ENCODE measurements around the gene ECPAS.

ECPAS gene

DNA sequence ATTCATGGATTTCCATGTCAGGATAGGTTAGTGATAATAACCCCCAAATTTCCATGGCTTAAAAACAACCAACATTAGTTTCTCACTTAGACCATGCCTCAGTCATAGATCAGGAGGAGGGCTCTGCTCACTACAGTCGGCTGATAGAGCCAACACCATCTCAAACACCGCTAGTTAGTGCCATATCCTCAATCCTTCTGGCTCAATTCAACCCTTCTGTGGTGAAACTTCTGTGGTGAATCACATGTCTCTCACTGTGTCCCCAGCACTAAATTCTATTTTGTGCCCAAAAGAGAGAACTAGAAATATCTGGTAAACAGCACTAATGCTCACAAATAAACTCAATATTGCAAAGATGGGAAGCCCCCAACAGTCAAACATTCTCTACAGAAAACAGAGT lies 21.1 kb downstream of the ECPAS start:
- no peak for TF ChIP-seq ZNF565 (CRISPR knock-in tag; conservative IDR thresholded peaks at IDR 0.05; ENCODE audit: low read depth)
- no peak for TF ChIP-seq OSR1 (CRISPR knock-in tag; IDR thresholded peaks at IDR 0.05)
- no peak for TF ChIP-seq ESRRG (CRISPR knock-in tag; IDR thresholded peaks at IDR 0.05)
- no peak for TF ChIP-seq ISL1 (CRISPR knock-in tag; IDR thresholded peaks at IDR 0.05)
- TF ChIP-seq ZNF8 (CRISPR knock-in tag; IDR thresholded peaks at IDR 0.05) = no peak
- TF ChIP-seq SNAI2 (CRISPR knock-in tag; IDR thresholded peaks at IDR 0.05) = no peak
- ATAC-seq = no peak

DNA sequence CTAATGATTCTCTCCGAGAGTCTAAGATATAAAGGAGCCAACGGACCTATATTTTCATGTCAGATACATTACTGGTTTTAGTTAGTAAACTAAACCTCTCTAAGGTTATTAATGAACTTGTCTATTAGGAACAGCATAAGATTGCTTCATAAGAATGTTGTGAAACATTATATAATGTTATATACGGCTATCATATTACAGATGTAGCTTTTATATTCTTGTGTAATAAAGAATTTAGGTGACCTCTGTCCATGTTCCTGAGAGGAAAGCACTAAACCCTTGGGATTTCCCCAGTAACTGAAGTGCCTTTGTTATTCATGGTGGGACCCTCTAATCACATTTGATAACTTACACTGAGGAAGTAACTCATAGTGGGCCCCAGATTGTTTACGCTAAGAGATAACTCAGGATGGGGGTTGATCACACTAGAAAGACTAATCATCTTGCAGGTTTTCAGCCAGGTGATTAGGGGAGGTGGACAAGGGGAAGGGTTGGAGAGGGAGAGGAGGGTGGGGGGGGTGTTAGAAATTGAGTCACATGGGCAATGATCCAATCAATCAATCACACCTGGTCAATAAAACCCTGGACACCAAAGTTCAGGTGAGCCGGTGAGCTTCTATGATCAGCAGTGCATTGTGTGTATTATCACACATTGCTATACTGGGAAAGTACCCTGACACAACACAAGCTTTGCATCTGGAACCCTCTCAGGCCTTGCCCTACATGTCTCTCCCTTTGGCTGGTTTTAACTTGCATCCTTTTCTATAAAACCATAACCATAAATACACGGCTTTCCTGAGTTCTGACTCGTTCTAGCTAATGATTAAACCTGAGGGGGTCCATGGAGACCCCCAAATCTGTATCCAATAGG lies 25.8 kb downstream of the ECPAS start:
- TF ChIP-seq, protein P1, sequence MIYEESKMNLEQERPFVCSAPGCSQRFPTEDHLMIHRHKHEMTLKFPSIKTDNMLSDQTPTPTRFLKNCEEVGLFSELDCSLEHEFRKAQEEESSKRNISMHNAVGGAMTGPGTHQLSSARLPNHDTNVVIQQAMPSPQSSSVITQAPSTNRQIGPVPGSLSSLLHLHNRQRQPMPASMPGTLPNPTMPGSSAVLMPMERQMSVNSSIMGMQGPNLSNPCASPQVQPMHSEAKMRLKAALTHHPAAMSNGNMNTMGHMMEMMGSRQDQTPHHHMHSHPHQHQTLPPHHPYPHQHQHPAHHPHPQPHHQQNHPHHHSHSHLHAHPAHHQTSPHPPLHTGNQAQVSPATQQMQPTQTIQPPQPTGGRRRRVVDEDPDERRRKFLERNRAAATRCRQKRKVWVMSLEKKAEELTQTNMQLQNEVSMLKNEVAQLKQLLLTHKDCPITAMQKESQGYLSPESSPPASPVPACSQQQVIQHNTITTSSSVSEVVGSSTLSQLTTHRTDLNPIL (CRISPR knock-in tag; IDR thresholded peaks at IDR 0.05; ENCODE audit: low read depth) = no peak
- TF ChIP-seq, protein P2, sequence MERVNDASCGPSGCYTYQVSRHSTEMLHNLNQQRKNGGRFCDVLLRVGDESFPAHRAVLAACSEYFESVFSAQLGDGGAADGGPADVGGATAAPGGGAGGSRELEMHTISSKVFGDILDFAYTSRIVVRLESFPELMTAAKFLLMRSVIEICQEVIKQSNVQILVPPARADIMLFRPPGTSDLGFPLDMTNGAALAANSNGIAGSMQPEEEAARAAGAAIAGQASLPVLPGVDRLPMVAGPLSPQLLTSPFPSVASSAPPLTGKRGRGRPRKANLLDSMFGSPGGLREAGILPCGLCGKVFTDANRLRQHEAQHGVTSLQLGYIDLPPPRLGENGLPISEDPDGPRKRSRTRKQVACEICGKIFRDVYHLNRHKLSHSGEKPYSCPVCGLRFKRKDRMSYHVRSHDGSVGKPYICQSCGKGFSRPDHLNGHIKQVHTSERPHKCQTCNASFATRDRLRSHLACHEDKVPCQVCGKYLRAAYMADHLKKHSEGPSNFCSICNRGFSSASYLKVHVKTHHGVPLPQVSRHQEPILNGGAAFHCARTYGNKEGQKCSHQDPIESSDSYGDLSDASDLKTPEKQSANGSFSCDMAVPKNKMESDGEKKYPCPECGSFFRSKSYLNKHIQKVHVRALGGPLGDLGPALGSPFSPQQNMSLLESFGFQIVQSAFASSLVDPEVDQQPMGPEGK (CRISPR knock-in tag; IDR thresholded peaks at IDR 0.05; ENCODE audit: borderline replicate concordance) = no peak
- TF ChIP-seq RARB (CRISPR knock-in tag; IDR thresholded peaks at IDR 0.05) (no peak), SNAI2 (CRISPR knock-in tag; IDR thresholded peaks at IDR 0.05) (no peak), CSDC2 (CRISPR knock-in tag; IDR thresholded peaks at IDR 0.05) (no peak), TOX (CRISPR knock-in tag; IDR thresholded peaks at IDR 0.05; ENCODE audit: borderline replicate concordance) (no peak), ZNF565 (CRISPR knock-in tag; conservative IDR thresholded peaks at IDR 0.05; ENCODE audit: low read depth) (no peak), BACH2 (CRISPR knock-in tag; IDR thresholded peaks at IDR 0.05; ENCODE audit: borderline replicate concordance) (no peak), ZFP3 (CRISPR knock-in tag; IDR thresholded peaks at IDR 0.05) (no peak), ZC3H10 (CRISPR knock-in tag; IDR thresholded peaks at IDR 0.05) (no peak), ESRRG (CRISPR knock-in tag; IDR thresholded peaks at IDR 0.05) (no peak), GLIS3 (CRISPR knock-in tag; IDR thresholded peaks at IDR 0.05) (no peak), ISL1 (CRISPR knock-in tag; IDR thresholded peaks at IDR 0.05) (no peak), ZNF8 (CRISPR knock-in tag; IDR thresholded peaks at IDR 0.05) (no peak)
- TF ChIP-seq, protein P3, sequence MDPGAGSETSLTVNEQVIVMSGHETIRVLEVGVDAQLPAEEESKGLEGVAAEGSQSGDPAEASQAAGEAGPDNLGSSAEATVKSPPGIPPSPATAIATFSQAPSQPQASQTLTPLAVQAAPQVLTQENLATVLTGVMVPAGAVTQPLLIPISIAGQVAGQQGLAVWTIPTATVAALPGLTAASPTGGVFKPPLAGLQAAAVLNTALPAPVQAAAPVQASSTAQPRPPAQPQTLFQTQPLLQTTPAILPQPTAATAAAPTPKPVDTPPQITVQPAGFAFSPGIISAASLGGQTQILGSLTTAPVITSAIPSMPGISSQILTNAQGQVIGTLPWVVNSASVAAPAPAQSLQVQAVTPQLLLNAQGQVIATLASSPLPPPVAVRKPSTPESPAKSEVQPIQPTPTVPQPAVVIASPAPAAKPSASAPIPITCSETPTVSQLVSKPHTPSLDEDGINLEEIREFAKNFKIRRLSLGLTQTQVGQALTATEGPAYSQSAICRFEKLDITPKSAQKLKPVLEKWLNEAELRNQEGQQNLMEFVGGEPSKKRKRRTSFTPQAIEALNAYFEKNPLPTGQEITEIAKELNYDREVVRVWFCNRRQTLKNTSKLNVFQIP (CRISPR knock-in tag; IDR thresholded peaks at IDR 0.05; ENCODE audit: borderline replicate concordance, low read depth) = no peak
- TF ChIP-seq, protein P4, sequence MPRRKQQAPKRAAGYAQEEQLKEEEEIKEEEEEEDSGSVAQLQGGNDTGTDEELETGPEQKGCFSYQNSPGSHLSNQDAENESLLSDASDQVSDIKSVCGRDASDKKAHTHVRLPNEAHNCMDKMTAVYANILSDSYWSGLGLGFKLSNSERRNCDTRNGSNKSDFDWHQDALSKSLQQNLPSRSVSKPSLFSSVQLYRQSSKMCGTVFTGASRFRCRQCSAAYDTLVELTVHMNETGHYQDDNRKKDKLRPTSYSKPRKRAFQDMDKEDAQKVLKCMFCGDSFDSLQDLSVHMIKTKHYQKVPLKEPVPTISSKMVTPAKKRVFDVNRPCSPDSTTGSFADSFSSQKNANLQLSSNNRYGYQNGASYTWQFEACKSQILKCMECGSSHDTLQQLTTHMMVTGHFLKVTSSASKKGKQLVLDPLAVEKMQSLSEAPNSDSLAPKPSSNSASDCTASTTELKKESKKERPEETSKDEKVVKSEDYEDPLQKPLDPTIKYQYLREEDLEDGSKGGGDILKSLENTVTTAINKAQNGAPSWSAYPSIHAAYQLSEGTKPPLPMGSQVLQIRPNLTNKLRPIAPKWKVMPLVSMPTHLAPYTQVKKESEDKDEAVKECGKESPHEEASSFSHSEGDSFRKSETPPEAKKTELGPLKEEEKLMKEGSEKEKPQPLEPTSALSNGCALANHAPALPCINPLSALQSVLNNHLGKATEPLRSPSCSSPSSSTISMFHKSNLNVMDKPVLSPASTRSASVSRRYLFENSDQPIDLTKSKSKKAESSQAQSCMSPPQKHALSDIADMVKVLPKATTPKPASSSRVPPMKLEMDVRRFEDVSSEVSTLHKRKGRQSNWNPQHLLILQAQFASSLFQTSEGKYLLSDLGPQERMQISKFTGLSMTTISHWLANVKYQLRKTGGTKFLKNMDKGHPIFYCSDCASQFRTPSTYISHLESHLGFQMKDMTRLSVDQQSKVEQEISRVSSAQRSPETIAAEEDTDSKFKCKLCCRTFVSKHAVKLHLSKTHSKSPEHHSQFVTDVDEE (CRISPR knock-in tag; IDR thresholded peaks at IDR 0.05) = no peak
- ATAC-seq = no peak

DNA sequence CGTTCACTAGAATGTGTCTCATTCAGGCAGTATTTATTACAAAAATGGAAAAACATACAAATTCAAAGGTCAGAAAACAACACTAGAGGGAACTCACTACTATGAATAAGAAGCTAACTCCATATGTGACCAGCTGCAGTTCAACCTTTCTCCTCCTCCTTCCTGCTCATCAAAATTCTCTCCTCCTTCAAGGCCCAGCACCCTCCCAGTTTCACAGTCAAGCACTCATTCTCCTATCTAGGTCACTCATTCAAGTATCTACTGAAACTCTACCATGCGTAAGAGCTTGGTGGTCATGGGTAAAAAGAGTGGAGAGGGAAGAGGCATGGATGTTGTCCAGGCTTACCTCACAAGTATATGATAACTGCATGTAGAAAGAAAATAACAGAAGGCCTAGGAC lies 27.7 kb downstream of the ECPAS start:
- TF ChIP-seq PPARA (CRISPR knock-in tag; IDR thresholded peaks at IDR 0.05; ENCODE audit: borderline replicate concordance) = no peak
- TF ChIP-seq, protein P5, sequence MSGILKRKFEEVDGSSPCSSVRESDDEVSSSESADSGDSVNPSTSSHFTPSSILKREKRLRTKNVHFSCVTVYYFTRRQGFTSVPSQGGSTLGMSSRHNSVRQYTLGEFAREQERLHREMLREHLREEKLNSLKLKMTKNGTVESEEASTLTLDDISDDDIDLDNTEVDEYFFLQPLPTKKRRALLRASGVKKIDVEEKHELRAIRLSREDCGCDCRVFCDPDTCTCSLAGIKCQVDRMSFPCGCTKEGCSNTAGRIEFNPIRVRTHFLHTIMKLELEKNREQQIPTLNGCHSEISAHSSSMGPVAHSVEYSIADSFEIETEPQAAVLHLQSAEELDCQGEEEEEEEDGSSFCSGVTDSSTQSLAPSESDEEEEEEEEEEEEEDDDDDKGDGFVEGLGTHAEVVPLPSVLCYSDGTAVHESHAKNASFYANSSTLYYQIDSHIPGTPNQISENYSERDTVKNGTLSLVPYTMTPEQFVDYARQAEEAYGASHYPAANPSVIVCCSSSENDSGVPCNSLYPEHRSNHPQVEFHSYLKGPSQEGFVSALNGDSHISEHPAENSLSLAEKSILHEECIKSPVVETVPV (CRISPR knock-in tag; IDR thresholded peaks at IDR 0.05) = no peak
- ATAC-seq = no peak
